Psoas muscle (tissue), 8 donors: Measurements from ENCODE around the gene PTPRG. TPM values are rescaled to one million over a fixed set of nuclear protein-coding genes. Genes with fewer than 3 reads are reported as not detected.
A peak's percentile ranks its signal among the peaks of the same experiment; 100 is the strongest.

Experiments used
- ATAC-seq, 4 donors: fragments of 200-7000 bp; cut with Tn5 transposase; one replicate each; pipeline ENCODE4 v1.9.1; 2020; ENCODE audit warnings: moderate library complexity in 3 of 4, mild to moderate bottlenecking in 2 of 4
- DNase-seq, 2 donors: peaks; one replicate each; pipeline ENCODE4 v3.0.0-alpha.2; 2020
- H3K27ac ChIP-seq: fragments of 200-600 bp; one replicate; pipeline ENCODE4 v1.8.0; 2022
- H3K27me3 ChIP-seq, 3 donors: fragments of 200-600 bp in 1 of 3; one replicate each; pipeline versions ENCODE4 v1.6.1 to v1.8.0; 2013 to 2022; ENCODE audit warnings: low read length in 2 of 3, mild to moderate bottlenecking in 2 of 3, moderate library complexity in 1 of 3; ENCODE audit not compliant: insufficient read depth in 3 of 3
- H3K36me3 ChIP-seq, 2 donors: fragments of 200-600 bp in 1 of 2; one replicate each; pipeline versions ENCODE4 v1.6.1 to v1.8.0; 2013 to 2022; ENCODE audit warnings: low read depth in 1 of 2, mild to moderate bottlenecking in 1 of 2, moderate library complexity in 1 of 2; ENCODE audit not compliant: insufficient read depth in 1 of 2
- H3K4me1 ChIP-seq: fragments of 200-600 bp; one replicate; pipeline ENCODE4 v1.8.0; 2022
- H3K4me3 ChIP-seq: fragments of 200-600 bp; one replicate; pipeline ENCODE4 v1.8.0; 2022; ENCODE audit warnings: mild to moderate bottlenecking
- H3K9me3 ChIP-seq: fragments of 200-600 bp; one replicate; pipeline ENCODE4 v1.8.0; 2022
- CTCF ChIP-seq: fragments of 200-600 bp; IDR thresholded peaks from one replicate; pipeline ENCODE4 v1.8.0; 2022; ENCODE audit warnings: antibody characterized with exemption
- WGBS, 3 donors: extraction: QIAGEN DNeasy Blood & Tissue Kit; methylation state at CpG; one replicate each; pipeline versions ENCODE4 v1.1.6 to v1.1.7; 2013; 5-methylcytosine and 5-hydroxymethylcytosine counted together
- intact Hi-C, 2 donors: fragments of 100-400 bp; cut with DNase I; formaldehyde crosslinking; loops; one replicate each; pipeline versions ENCODE4 v1.11.0 to v1.14.2; 2022
- polyA plus RNA-seq, 3 donors: library from polyadenylated mRNA; stranded (reverse); fragments of 200-250 nt; gene quantifications; one replicate each; pipeline ENCODE4 v1.2.3, GENCODE V29; 2013
- total RNA-seq, 4 donors: library from RNA; stranded (reverse); fragmentation: NEBNext Ultra II Directional in 2 of 4; extraction: Animal tissue kit (Norgen Biotek cat#: 25700) in 2 of 4; gene quantifications; one replicate each; pipeline versions ENCODE4 v1.2.1 to v1.2.4, GENCODE V29; 2021 to 2023
- donor health status: healthy with polysubstance abuse.
- donor health status: DM: no; HTN: no; CAD: no; lungs with moderate emphysema.
- donor health status: Bipolar disorder and iron deficiency.
- donor health status: healthy.
- donor health status: DM: yes; HTN: yes; CAD: no.
- donor health status: DM: no; HTN: no; CAD: no.
- donor health status: DM: no; HTN: no; CAD: no.
- donor health status: DM: yes; HTN: yes; CAD: no.

PTPRG gene
- total and polyA plus RNA-seq, 7 donors: 4.5 to 29.5 (median 12.6) TPM

GRCh38 chr3:61862614-61863289 is 301.4 kb downstream of the PTPRG start:
- Histone ChIP-seq H3K4me1 (peaks cover 29% of the 10 kb centered on the region), H3K27ac (no peak overlapping the region), H3K27me3 (no peaks in the 10 kb centered on the region), H3K4me3 (no peak overlapping the region), H3K9me3 (no peaks in the 10 kb centered on the region), H3K36me3 (no peaks in the 10 kb centered on the region)
- intact Hi-C loops: no loop called here
- 83 to 91% (median 83%) methylated on average over 7 of the region's 7 CpGs for WGBS, 3 donors
- ATAC-seq (no peak), DNase-seq (no peak)
- no peak for TF ChIP-seq CTCF

- intact Hi-C loops: no loop called here
- H3K27me3 ChIP-seq: no peaks in the 10 kb centered on the region
- H3K36me3 ChIP-seq: no peaks in the 10 kb centered on the region
- DNase-seq (no peak), ATAC-seq (no peak)
- H3K9me3 ChIP-seq: no peaks in the 10 kb centered on the region
- no peak overlapping the region for H3K27ac ChIP-seq
- H3K4me3 ChIP-seq: no peak overlapping the region
- TF ChIP-seq CTCF: no peak
- WGBS, 3 donors: 45 to 82% (median 78%) methylated on average over 1 of the region's 1 CpG
- peaks cover 21% of the 10 kb centered on the region for H3K4me1 ChIP-seq
These were observed 302.2 kb downstream of the PTPRG start for GRCh38 chr3:61863579-61863978.

GRCh38 chr3:61864886-61865285 is 303.5 kb downstream of the PTPRG start:
- H3K9me3 ChIP-seq: no peaks in the 10 kb centered on the region
- no peaks in the 10 kb centered on the region for H3K36me3 ChIP-seq
- H3K4me1 ChIP-seq: peaks cover 16% of the 10 kb centered on the region
- no peak overlapping the region for H3K27ac ChIP-seq
- no peak for TF ChIP-seq CTCF
- intact Hi-C loops: no loop called here
- DNase-seq: no peak
- H3K4me3 ChIP-seq: no peak overlapping the region
- WGBS, 3 donors: 27 to 50% (median 38%) methylated on average over 1 of the region's 1 CpG
- no peaks in the 10 kb centered on the region for H3K27me3 ChIP-seq
- ATAC-seq: peak in 2 of 4 donors; percentile 25 to 45

- ATAC-seq (no peak), DNase-seq (no peak)
- Histone ChIP-seq H3K27ac (no peak overlapping the region), H3K4me3 (no peak overlapping the region), H3K27me3 (no peaks in the 10 kb centered on the region), H3K36me3 (no peaks in the 10 kb centered on the region), H3K9me3 (no peaks in the 10 kb centered on the region), H3K4me1 (peaks cover 16% of the 10 kb centered on the region)
- 81 to 91% (median 84%) methylated on average over 6 of the region's 6 CpGs for WGBS, 3 donors
- no peak for TF ChIP-seq CTCF
- intact Hi-C loops: no loop called here
These were observed 304.2 kb downstream of the PTPRG start for GRCh38 chr3:61865466-61866152.
